ENCODE data around the gene ASB18. TPM values are rescaled to one million over a fixed set of nuclear protein-coding genes. Genes with fewer than 3 reads are reported as not detected.

ASB18 gene
- total RNA-seq, 4 donors from 2014 or later: not detected

- no peak for TF ChIP-seq CTCF (IDR thresholded peaks at IDR 0.05)
- no peak for DNase-seq (ENCODE audit: low spot score)
- no peak for ATAC-seq (ENCODE audit: low FRiP score)
Observed at GRCh38 chr2:236167297-236168109, 96.7 kb downstream of the ASB18 start.

DNA sequence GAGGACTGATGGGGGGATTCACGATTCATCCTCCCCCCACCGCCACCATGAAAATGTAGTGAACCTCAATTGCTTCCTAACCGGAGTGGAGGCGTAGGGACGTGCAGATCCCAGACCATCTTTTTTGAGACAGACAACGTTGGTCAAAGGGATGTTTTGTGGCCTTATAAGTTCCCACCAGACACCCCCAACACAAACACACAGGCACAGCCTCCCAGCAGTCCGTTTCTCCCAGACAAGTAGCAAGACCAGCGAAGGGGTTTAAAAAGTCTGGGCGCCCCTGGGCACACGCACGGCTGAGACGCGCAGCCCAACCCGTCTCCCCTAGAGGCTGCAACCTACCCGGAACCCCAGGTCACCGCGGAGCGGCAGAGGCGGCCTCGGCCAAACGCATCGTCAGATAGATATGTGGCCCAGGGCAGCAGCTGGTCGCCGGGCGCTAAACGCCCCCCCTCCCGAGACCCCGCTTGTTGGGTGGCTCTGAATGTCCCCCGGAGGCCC, 97.4 kb downstream of the ASB18 start:
- no peak for DNase-seq (ENCODE audit: low spot score)
- TF ChIP-seq CTCF (IDR thresholded peaks at IDR 0.05): no peak
- ATAC-seq (ENCODE audit: low FRiP score): no peak

- ATAC-seq (ENCODE audit: low FRiP score) (no peak), DNase-seq (ENCODE audit: low spot score) (no peak)
- TF ChIP-seq CTCF (IDR thresholded peaks at IDR 0.05): no peak
Observed at GRCh38 chr2:236165842-236166795, 98.1 kb downstream of the ASB18 start.

- no peak for TF ChIP-seq CTCF (IDR thresholded peaks at IDR 0.05)
- DNase-seq (ENCODE audit: low spot score): no peak
- ATAC-seq (ENCODE audit: low FRiP score): no peak
Observed at GRCh38 chr2:236164925-236165841, 99.0 kb downstream of the ASB18 start.

DNA sequence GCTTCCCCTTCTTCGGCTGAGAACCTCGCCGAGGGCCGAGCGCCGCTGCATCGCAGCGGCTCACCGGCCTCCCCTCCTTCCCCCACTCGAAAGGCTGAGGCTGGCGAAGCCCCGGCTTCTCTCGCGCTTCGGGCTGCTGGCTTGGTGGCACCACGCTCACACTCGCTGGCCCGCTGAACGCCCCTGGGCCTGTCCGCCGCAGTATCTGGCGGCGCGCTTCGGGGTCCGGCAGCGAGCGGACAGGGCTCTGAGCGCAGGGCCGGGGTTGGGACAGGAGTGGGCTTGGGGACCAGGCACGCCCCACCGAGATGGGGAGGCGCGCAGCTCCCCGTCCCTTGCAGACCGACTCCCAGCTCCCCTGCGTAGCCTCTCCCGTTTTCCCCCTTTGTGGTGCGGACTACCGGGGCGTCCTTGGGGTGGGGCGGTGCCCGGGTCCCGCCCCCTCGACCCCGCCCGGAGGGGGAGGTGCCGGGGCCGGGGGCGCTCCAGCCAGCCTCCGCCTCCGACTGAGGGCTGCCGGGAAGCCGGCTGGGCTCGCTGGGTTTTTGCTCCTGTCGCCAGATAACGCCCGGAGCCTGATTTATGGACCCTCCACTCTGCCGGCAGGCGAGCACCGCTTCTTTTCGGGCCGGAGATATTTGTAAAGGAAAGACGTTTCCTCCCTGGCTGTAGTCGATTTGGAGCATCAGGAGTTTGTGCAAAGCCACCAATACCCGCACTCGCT, 99.8 kb downstream of the ASB18 start:
- ATAC-seq (ENCODE audit: low FRiP score): no peak
- no peak for DNase-seq (ENCODE audit: low spot score)
- TF ChIP-seq CTCF (IDR thresholded peaks at IDR 0.05): no peak

Measured in omental fat pad (tissue), 4 donors.